Right lobe of liver (tissue), 6 donors: ENCODE measurements around the gene GPATCH8. TPM values are rescaled to one million over a fixed set of nuclear protein-coding genes. Genes with fewer than 3 reads are reported as not detected.

Experiments
- ATAC-seq, 4 donors: fragments of 200-7000 bp; cut with Tn5 transposase; one replicate each; pipeline ENCODE4 v1.9.1; 2020; ENCODE audit warnings: mild to moderate bottlenecking in 4 of 4, moderate library complexity in 4 of 4
- DNase-seq, 3 donors: peaks; one replicate each; pipeline ENCODE4 v3.0.0-alpha.2; 2020
- H3K27ac ChIP-seq, 3 donors: fragments of 200-600 bp; one replicate each; pipeline ENCODE4 v1.8.0; 2022
- H3K27me3 ChIP-seq, 2 donors: fragments of 200-600 bp; one replicate each; pipeline ENCODE4 v1.8.0; 2022
- H3K36me3 ChIP-seq, 4 donors: fragments of 200-600 bp; sonication (generic) in 1 of 4; one replicate each; pipeline versions ENCODE4 v1.5.1 to v1.8.0; 2017 to 2022; ENCODE audit warnings: control low read depth in 1 of 4
- H3K4me1 ChIP-seq, 4 donors: fragments of 200-600 bp; sonication (generic) in 1 of 4; one replicate each; pipeline versions ENCODE4 v1.5.1 to v1.8.0; 2017 to 2022; ENCODE audit warnings: control low read depth in 1 of 4
- H3K4me3 ChIP-seq, 3 donors: fragments of 200-600 bp; one replicate each; pipeline ENCODE4 v1.8.0; 2022
- H3K9me3 ChIP-seq, 4 donors: fragments of 200-600 bp; sonication (generic) in 1 of 4; one replicate each; pipeline versions ENCODE4 v1.5.1 to v1.8.0; 2017 to 2022; ENCODE audit warnings: control low read depth in 1 of 4
- CTCF ChIP-seq, 4 donors: fragments of 200-600 bp in 3 of 4; fragments of 450-650 bp in 1 of 4; IDR thresholded peaks; one replicate each; pipeline versions ENCODE4 v1.5.1 to v1.8.0; 2016 to 2022; ENCODE audit warnings: antibody characterized with exemption in 4 of 4, mild to moderate bottlenecking in 2 of 4
- POLR2A ChIP-seq: fragments of 450-650 bp; IDR thresholded peaks from one replicate; pipeline ENCODE4 v1.6.1; 2017; ENCODE audit warnings: antibody characterized with exemption, mild to moderate bottlenecking
- WGBS: methylation state at CpG from one replicate; pipeline ENCODE4 v1.1.6; 2018; ENCODE audit warnings: low coverage, low lambda C conversion rate; ENCODE audit not compliant: insufficient coverage; ENCODE audit errors: missing lambda C conversion rate; 5-methylcytosine and 5-hydroxymethylcytosine counted together
- intact Hi-C, 2 donors: fragments of 100-400 bp; cut with DNase I; formaldehyde crosslinking; loops; one replicate each; pipeline versions ENCODE4 v1.11.2 to v1.14.1; 2022
- total RNA-seq, 6 experiments: library from RNA; depleted of rRNA in 2 of 6; stranded (reverse); fragments of >200 nt in 2 of 6; fragmentation: NEBNext Ultra II Directional in 3 of 6; extraction: Animal tissue kit (Norgen Biotek cat#: 25700) in 3 of 6; gene quantifications; one replicate each; pipeline versions ENCODE4 v1.1.0 to v1.2.4, GENCODE V29; 2016 to 2023
- donor health status: DM: no; HTN: yes; CAD: no.
- donor health status: DM: no; HTN: no; CAD: no.
- donor health status: DM: no; HTN: no; CAD: no.
- donor health status: DM: no; HTN: yes; CAD: no.
- donor health status: DM: no; HTN: yes; CAD: no.

Gene GPATCH8
- total RNA-seq, 6 experiments from 2014 or later = 8.1 to 14.4 (median 13.1) TPM

GRCh38 chr17:44383363-44383762 lies 119.8 kb downstream of the GPATCH8 start:
- Histone ChIP-seq H3K27me3 (peaks cover 0 to 6% of the 10 kb centered on the region in 2 donors), H3K9me3 (no peaks in the 10 kb centered on the region), H3K27ac (no peak overlapping the region), H3K36me3 (no peaks in the 10 kb centered on the region), H3K4me1 (peaks cover 0 to 7% (median 0%) of the 10 kb centered on the region in 4 donors), H3K4me3 (no peak overlapping the region)
- intact Hi-C loops = no loop called here
- ATAC-seq = no peak
- TF ChIP-seq CTCF (IDR thresholded peaks at IDR 0.05) (no peak), POLR2A (no peak)
- peak in 1 of 3 donors; percentile 52 for DNase-seq
- 61% methylated on average over 4 of the region's 15 CpGs for WGBS

- H3K27me3 ChIP-seq = peaks cover 0 to 6% of the 10 kb centered on the region in 2 donors
- no peak overlapping the region for H3K4me3 ChIP-seq
- H3K9me3 ChIP-seq = no peaks in the 10 kb centered on the region
- no peak for TF ChIP-seq CTCF (IDR thresholded peaks at IDR 0.05)
- no peak for TF ChIP-seq POLR2A
- intact Hi-C loops = no loop called here
- ATAC-seq = no peak
- peak in 1 of 3 donors; percentile 24 for DNase-seq
- WGBS = 89% methylated on average over 5 of the region's 6 CpGs
- no peaks in the 10 kb centered on the region for H3K36me3 ChIP-seq
- H3K27ac ChIP-seq = no peak overlapping the region
- peaks cover 0 to 7% (median 0%) of the 10 kb centered on the region in 4 donors for H3K4me1 ChIP-seq
These were observed 120.3 kb downstream of the GPATCH8 start for GRCh38 chr17:44382917-44383316.

- no peak for ATAC-seq
- intact Hi-C loops = no loop called here
- H3K36me3 ChIP-seq = no peaks in the 10 kb centered on the region
These were observed 121.3 kb downstream of the GPATCH8 start for GRCh38 chr17:44381810-44382305.

GRCh38 chr17:44380767-44381166 lies 122.4 kb downstream of the GPATCH8 start:
- intact Hi-C loops = no loop called here
- DNase-seq = peak in 1 of 3 donors; percentile 35
- Histone ChIP-seq H3K4me1 (peaks cover 0 to 7% (median 0%) of the 10 kb centered on the region in 4 donors), H3K27me3 (peaks cover 0 to 4% of the 10 kb centered on the region in 2 donors), H3K36me3 (no peaks in the 10 kb centered on the region), H3K27ac (no peak overlapping the region), H3K9me3 (no peaks in the 10 kb centered on the region), H3K4me3 (no peak overlapping the region)
- TF ChIP-seq POLR2A = no peak
- TF ChIP-seq CTCF (IDR thresholded peaks at IDR 0.05) = no peak
- 51% methylated on average over 5 of the region's 9 CpGs for WGBS
- no peak for ATAC-seq

More at GRCh38 chr17:44381810-44382305, 121.3 kb downstream of the GPATCH8 start:
- no peak overlapping the region for H3K27ac ChIP-seq
- DNase-seq = peak in 1 of 3 donors; percentile 7
- no peak overlapping the region for H3K4me3 ChIP-seq
- peaks cover 0 to 7% (median 0%) of the 10 kb centered on the region in 4 donors for H3K4me1 ChIP-seq
- 73% methylated on average over 4 of the region's 4 CpGs for WGBS
- H3K9me3 ChIP-seq = no peaks in the 10 kb centered on the region
- TF ChIP-seq CTCF (IDR thresholded peaks at IDR 0.05) (no peak), POLR2A (no peak)
- H3K27me3 ChIP-seq = peaks cover 0 to 6% of the 10 kb centered on the region in 2 donors
